ENCODE results near the gene DISC1. TPM values are rescaled to one million over a fixed set of nuclear protein-coding genes. Genes with fewer than 3 reads are reported as not detected.

The DISC1 gene
- total RNA-seq, 1 experiment from 2014 or later: 0.36 TPM

GRCh38 chr1:232038706-232039677 is 412.4 kb downstream of the DISC1 start:
- ATAC-seq (no peak), DNase-seq (ENCODE audit: low read depth, low spot score) (peak; percentile 4)
- H3K27ac ChIP-seq (ENCODE audit: low read length): no peak overlapping the region
- TF ChIP-seq, protein P1, sequence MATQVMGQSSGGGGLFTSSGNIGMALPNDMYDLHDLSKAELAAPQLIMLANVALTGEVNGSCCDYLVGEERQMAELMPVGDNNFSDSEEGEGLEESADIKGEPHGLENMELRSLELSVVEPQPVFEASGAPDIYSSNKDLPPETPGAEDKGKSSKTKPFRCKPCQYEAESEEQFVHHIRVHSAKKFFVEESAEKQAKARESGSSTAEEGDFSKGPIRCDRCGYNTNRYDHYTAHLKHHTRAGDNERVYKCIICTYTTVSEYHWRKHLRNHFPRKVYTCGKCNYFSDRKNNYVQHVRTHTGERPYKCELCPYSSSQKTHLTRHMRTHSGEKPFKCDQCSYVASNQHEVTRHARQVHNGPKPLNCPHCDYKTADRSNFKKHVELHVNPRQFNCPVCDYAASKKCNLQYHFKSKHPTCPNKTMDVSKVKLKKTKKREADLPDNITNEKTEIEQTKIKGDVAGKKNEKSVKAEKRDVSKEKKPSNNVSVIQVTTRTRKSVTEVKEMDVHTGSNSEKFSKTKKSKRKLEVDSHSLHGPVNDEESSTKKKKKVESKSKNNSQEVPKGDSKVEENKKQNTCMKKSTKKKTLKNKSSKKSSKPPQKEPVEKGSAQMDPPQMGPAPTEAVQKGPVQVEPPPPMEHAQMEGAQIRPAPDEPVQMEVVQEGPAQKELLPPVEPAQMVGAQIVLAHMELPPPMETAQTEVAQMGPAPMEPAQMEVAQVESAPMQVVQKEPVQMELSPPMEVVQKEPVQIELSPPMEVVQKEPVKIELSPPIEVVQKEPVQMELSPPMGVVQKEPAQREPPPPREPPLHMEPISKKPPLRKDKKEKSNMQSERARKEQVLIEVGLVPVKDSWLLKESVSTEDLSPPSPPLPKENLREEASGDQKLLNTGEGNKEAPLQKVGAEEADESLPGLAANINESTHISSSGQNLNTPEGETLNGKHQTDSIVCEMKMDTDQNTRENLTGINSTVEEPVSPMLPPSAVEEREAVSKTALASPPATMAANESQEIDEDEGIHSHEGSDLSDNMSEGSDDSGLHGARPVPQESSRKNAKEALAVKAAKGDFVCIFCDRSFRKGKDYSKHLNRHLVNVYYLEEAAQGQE (IDR thresholded peaks at IDR 0.05; ENCODE audit: insufficient read depth in 1 of 2, low read depth in 2 of 2, low read length in 1 of 2): no peak
- TF ChIP-seq CTCF (IDR thresholded peaks at IDR 0.05) (no peak), SIN3A (IDR thresholded peaks at IDR 0.05; ENCODE audit: borderline replicate concordance, insufficient read depth, low read depth, low read length) (no peak), POLR2AphosphoS5 (IDR thresholded peaks at IDR 0.05; ENCODE audit: low read depth, low read length) (no peak), TCF7L2 (IDR thresholded peaks at IDR 0.05; ENCODE audit: low read depth, low read length) (no peak)
- no peaks in the 10 kb centered on the region for H3K9me3 ChIP-seq (ENCODE audit: control insufficient read depth, insufficient read depth, low read depth, low read length)
- ChIA-PET CTCF (no interaction called here), POLR2A (no interaction called here)
- in situ Hi-C loops (cut with HindIII; ENCODE audit: low pct_unique_long_range_greater_than_20kb, low sequenced_read_pairs): no loop called here
- H3K36me3 ChIP-seq (ENCODE audit: control insufficient read depth, insufficient read depth, low read length): no peaks in the 10 kb centered on the region
- no peaks in the 10 kb centered on the region for H3K4me1 ChIP-seq (ENCODE audit: control insufficient read depth, insufficient read depth, low read length)
- H3K4me3 ChIP-seq (ENCODE audit: low read depth in 2 of 2, low read length in 2 of 2): no peak overlapping the region
- no peaks in the 10 kb centered on the region for H3K27me3 ChIP-seq (ENCODE audit: control insufficient read depth, insufficient read depth, low read length)
- intact Hi-C loops (cut with micrococcal nuclease; ENCODE audit: unreplicated experiment): no loop called here
- BruUV-seq (replicated peaks): no TSS peak

DNA sequence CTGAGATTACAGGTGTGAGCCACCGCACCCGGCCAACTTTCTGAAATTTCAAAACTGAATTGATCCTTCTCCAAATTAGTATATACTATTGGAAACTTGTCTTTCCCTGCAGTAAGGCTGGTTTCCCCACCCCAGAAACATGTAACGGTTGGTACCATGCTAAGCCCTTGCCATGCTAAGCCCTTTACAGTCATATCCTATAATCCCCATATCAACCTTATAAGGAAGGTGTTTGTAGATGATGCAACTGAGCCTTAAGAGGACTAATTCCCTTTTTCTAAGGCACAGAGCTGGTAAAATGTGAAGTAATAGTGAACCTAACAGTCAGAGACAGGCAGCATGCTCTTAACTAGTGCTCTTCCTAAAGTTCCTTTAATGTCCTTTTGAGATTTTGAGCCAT is 413.7 kb downstream of the DISC1 start:
- POLR2A ChIA-PET: interaction anchor here (0.7 kb wide), 1 partner anchor 14 kb away, joined by 3 read pairs; no protein-coding TSS in a partner anchor
- in situ Hi-C loops (cut with HindIII; ENCODE audit: low pct_unique_long_range_greater_than_20kb, low sequenced_read_pairs): no loop called here
- Histone ChIP-seq H3K36me3 (ENCODE audit: control insufficient read depth, insufficient read depth, low read length) (no peaks in the 10 kb centered on the region), H3K4me3 (ENCODE audit: low read depth in 2 of 2, low read length in 2 of 2) (no peak overlapping the region), H3K9me3 (ENCODE audit: control insufficient read depth, insufficient read depth, low read depth, low read length) (no peaks in the 10 kb centered on the region), H3K27ac (ENCODE audit: low read length) (no peak overlapping the region), H3K27me3 (ENCODE audit: control insufficient read depth, insufficient read depth, low read length) (no peaks in the 10 kb centered on the region), H3K4me1 (ENCODE audit: control insufficient read depth, insufficient read depth, low read length) (no peaks in the 10 kb centered on the region)
- ATAC-seq: no peak
- no peak for TF ChIP-seq TCF7L2 (IDR thresholded peaks at IDR 0.05; ENCODE audit: low read depth, low read length)
- TF ChIP-seq SIN3A (IDR thresholded peaks at IDR 0.05; ENCODE audit: borderline replicate concordance, insufficient read depth, low read depth, low read length): no peak
- no peak for TF ChIP-seq CTCF (IDR thresholded peaks at IDR 0.05)
- TF ChIP-seq, protein P1 (IDR thresholded peaks at IDR 0.05; ENCODE audit: insufficient read depth in 1 of 2, low read depth in 2 of 2, low read length in 1 of 2): no peak
- no peak for TF ChIP-seq POLR2AphosphoS5 (IDR thresholded peaks at IDR 0.05; ENCODE audit: low read depth, low read length)
- CTCF ChIA-PET: no interaction called here
- no TSS peak for BruUV-seq (replicated peaks)
- intact Hi-C loops (cut with micrococcal nuclease; ENCODE audit: unreplicated experiment): no loop called here
- no peak for DNase-seq (ENCODE audit: low read depth, low spot score)
